NOMO-1 (cell line): Measurements from ENCODE around the gene LPCAT3.
"Not testable (repeated sequence)": the region's sequence is repeated elsewhere in the genome, so short reads cannot be mapped to it uniquely, and the experiment has no call there.

Source experiments
- DNase-seq, 2 experiments: peaks; one replicate each; lab custom pipeline; 2025; ENCODE audit not compliant: unreplicated experiment in 2 of 2; lab: John Stamatoyannopoulos, UW

The LPCAT3 gene, protein sequence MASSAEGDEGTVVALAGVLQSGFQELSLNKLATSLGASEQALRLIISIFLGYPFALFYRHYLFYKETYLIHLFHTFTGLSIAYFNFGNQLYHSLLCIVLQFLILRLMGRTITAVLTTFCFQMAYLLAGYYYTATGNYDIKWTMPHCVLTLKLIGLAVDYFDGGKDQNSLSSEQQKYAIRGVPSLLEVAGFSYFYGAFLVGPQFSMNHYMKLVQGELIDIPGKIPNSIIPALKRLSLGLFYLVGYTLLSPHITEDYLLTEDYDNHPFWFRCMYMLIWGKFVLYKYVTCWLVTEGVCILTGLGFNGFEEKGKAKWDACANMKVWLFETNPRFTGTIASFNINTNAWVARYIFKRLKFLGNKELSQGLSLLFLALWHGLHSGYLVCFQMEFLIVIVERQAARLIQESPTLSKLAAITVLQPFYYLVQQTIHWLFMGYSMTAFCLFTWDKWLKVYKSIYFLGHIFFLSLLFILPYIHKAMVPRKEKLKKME

DNA sequence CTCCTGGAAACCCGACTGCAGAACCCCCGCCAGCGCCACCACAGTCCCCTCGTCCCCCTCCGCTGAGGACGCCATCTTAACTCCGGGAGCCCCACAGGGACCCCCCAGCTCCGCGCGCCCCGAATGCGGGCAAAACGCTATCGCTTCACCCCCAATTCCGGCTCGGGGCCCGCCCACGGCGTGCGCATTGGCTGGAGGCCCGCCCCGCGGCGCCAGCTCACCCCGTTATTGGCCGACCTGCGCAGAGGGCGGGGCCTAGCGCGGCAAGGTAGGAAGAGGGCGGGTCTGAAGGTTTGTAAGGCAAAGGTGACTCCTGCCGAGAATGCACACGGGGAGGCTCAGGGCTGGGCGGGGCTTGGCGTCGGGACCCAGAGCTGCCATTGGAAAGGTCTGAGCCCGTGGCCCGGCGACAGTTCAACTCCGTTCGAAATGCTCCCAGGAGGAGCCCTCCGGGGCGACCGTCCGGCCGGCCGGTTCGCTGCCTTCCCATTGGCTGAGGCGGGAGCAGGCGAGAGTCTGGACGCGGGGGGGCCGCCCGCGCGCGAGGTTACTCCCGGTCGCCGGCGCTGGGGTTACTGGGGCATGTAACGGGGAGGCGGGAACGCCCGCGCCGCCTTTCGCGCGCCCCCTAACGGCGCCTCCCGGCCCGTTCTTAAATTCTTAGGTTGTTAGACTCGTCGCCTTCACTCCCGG lies at the start of gene LPCAT3:
Gene LPCAT3, minus strand, starts transcription at position 127 of the 693 bp plus-strand sequence. Its CDS starts 52 bp downstream, at position 75.
- DNase-seq, result peak; percentile 93 to 97

DNA sequence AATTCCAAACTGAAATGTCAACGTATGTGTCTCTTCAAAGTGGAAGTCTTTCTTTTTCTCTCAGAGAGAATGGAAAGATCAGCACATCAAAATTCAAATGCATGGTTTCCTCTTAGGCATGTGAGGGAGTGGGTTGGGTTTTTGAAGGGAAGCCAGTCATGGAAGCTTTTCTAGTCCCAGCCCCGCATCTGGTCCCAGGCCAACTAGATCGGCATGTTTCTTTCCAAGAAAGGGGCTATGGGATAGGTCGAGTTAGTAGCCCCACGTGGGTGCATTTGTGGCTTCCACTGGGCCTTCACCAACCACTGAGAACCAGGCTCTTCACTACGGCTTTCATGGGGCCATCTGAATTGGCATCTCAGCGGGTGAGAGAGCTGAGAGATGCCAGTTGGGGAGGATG lies 48.8 kb upstream of the LPCAT3 start:
- DNase-seq, result no peak

DNA sequence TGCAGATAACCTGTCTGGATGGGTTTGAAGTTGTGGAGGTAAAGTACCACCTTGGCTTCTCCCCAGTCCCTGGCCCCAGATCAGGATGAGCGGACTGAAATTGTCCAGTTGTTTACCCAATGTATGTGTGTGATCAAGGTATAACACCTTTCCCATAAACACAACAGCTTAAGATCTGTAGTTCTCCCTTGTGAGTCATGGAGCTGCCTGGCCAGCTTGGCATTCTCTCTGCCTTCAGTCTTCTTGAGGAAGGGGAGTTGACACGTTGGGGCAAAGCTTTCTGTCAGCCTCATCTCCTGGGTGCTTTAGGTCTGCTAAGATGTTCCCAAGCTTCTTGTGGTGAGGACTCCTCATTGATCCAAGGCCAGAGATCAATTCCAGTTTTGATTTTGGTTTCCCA lies 48.3 kb upstream of the LPCAT3 start:
- DNase-seq, result no peak

DNA sequence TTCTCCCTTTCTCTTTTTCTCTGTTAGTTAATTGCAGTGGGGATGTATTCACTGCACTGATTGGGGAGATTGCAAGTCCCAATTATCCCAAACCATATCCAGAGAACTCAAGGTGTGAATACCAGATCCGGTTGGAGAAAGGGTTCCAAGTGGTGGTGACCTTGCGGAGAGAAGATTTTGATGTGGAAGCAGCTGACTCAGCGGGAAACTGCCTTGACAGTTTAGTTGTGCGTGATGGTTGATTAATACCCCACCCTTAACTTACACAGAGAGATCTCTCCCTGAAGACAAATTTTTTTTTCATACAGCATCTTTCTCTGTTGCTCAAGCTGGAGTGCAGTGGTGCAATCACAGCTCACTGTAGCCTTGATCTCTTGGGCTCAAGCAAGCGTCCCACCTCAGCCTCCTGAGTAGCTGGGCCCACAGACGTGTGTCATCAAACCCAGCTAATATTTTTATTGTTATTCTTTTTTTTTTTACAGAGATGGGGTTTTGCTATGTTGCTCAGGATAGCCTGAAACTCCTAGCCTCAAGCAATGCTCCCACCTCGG lies 46.9 kb upstream of the LPCAT3 start:
- DNase-seq, result no peak

DNA sequence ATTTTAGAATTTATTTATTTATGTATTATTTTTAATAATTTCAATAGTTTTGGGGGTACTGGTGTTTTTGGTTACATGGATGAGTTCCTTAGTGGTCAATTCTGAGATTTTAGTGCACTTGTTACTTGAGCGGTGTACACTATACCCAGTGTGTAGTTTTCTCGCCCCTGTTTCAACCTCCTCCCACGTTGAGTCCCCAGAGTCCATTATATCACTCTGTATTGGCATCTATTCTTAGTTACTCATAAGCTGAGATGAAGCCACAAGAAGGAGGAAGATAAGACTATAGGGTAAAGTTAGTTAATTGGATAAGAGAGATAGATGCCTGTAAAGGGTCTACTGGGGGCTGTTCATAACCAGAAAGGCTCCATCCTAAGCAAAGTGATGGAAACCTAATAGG lies 46.2 kb upstream of the LPCAT3 start:
- DNase-seq, result no peak

DNA sequence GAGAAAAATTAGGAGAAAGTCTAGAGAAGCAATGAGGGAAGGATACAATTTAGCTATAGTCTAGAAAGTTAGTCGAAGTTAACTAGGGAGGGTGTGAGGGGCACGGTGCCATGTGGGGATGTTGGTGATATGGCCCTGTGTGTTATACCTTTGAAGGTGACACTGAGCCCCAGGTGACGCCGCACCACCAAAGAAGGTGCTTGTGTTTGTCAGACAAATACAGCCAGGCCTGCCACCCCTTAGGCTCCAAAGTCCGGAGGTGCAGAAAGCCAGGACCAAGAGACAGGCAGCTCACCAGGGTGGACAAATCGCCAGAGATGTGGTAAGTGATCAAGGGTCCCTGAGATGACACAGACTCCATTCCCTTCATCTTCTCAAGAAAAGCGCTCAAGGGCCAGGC lies 43.3 kb upstream of the LPCAT3 start:
- DNase-seq, result no peak

DNA sequence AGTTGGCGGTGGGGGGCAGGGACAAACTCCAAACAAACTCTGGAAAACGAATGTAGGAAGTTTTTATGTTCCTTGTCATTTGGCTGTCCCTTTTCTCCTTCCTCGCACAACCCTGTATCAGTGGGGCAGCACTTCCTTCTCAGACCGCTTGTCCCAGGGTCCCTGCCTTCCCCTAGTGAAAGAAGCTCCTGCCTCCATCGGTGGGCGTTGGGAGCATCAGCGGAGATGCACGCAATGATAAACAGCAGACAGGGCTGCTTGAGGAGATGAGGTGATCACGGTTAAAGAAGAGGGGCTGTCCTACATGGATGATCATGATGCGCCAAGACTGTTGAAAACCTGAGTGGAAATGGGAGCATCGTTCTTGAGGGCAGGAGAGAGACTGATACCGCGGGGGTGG lies 42.9 kb upstream of the LPCAT3 start:
- no peak for DNase-seq

DNA sequence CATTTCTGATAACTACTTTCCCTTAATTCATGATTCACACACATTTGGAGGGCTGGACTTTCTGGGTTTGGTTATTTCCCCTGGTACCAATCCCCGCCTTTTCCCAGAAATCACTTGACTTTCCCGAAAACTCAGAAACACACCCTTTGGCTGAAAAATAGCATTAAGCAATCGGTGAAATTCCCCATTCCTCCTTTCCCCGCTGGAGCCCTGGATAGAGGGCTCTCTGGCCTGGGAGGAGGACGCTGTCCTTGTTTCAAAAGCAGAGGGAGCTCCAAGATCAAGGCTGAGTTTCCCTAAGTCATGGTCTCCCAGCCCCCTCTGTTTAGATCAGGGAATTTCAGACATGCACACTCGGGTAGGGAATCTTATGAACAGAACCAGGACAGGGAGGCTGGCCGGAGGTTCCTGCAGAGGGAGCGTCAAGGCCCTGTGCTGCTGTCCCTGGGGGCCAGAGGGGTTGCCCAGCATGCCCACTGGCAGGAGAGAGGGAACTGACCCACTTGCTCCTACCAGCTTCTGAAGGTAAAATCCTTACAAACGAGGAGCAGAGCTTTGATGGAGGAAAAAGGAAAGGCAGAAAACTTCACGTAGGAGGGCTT lies 42.2 kb upstream of the LPCAT3 start, which contains the start of gene C1S:
Gene C1S, plus strand, starts transcription at position 366 of the 602 bp plus-strand sequence. CDS start 1,195 bp downstream, outside the sequence.
- no peak for DNase-seq

DNA sequence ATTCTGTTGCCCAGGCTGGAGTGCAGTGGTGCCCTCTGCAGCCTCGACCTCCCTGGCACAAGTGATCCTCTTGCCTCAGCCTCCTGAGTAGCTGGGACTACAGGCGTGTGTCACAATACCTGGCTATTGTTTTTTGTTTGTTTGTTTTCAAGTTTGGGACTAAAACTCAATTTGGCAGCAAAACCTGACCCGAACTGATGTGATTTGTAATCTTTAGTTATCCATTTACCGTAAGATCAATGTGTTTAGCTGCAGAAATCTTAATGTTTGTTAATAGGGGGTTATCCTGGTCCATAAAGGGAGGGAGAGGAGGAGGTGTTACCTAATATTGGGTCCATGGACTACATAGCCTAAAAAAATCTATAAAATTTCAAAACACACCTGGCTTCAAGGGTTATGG lies 41.5 kb upstream of the LPCAT3 start:
- DNase-seq, result no peak

DNA sequence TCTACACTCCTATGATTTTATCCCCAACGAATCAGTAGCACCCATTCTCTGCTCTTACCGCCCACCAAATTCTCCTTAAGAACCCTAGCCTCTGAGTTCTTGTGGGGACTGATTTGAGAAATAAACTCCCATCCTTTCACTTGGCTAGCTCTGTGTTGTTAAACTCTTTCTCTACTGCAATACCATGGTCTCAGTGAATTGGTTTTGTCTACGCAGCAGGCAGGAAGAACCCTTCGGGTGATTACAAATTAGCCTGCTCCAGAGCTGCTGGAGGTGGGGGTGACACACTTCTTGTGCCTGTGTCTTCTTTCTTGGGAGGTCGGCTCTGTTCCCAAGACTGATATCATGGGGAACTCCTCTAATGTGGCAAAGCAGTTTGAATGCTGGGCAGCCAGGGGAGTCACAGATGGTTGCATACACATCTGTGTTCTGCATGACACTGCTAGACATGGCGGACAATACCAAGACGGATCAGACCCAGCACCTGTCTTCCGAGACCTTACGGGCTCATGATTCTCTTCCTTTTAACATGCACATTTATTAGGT lies 40.6 kb upstream of the LPCAT3 start:
- DNase-seq, result no peak

DNA sequence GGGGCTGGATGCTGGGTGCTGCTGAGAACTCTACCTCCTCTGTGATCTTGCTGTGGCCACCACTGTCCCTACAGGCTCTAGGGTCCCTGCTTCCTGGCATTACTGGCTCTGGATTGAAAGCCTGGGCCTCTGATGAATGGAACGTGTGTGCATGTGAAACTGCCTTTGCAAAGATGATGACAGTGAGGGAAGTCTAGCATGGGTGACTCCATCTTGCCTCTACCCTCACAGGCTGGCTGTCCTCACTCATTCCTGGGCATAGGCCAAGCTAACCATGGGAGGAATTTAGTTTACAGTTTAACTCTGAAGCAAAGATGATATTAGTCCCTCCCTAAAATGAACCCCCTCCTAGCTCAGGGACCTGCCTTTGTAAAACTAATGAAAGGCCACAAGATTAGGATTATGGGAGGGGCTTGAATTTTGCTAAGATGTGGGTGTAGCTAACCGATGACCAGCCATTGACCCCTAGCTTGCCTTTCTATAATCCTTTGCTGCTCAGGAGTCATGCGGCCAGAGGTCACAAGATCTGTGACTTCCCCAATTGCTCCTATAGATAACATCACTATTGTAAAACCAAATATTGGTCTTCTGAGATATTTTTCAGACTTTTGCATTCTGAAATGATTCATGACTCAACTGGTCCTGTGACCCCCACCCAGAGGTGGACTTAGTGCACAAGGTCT lies 40.0 kb upstream of the LPCAT3 start:
- DNase-seq, result no peak

DNA sequence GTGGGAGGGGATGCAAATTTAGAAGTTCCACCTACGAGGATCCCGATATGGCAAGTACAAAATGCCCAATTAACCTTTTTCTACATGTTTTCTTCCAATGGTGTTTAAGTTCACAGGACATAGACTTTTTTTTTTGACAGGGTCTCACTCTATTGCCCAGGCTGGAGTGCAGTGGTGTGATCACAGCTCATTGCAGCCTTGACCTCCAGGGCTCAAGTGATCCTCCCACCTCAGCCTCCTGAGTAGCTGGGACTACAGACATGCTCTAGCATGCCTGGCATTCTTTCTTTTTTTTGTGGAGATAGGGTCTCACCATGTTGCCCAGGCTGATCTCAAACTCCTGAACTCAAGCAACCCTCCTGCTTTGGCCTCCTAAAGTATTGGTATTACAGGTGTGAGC lies 37.5 kb upstream of the LPCAT3 start:
- not testable (repeated sequence) for DNase-seq

DNA sequence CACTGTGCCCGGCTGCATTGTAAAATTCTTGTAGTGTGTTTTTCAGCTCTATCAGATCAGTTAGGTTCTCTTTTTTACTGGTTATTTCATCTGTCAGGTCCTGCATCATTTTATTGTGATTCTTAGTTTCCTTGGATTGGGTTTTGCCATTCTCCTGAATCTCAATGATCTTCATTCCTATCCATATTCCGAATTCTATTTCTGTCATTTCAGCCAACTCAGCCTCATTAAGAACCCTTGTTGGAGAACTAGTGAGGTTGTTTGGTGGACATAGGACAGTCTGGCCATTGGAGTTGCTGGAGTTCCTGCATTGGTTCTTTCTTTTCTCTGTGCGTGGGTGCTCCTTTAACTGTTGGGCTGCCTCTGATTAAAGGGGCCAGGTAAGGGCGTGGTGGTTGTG lies 36.6 kb upstream of the LPCAT3 start:
- DNase-seq, result no peak

DNA sequence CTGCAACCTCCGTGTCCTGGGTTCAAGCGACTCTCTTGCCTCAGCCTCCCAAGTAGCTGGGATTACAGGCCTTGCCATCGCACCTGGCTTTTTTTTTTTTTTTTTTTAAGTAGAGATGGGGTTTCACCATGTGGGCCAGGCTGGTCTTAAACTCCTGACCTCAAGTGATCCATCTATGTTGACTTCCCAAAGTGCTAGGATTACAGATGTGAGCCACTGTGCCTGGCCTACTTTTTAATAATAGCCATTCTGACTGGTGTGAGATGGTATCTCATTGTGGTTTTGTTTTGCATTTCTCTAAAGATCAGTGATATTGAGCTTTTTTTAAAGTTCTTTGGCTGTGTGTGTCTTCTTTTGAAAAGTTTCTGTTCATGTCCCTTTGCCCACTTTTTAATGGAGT lies 31.7 kb upstream of the LPCAT3 start:
- DNase-seq, result not testable (repeated sequence)

DNA sequence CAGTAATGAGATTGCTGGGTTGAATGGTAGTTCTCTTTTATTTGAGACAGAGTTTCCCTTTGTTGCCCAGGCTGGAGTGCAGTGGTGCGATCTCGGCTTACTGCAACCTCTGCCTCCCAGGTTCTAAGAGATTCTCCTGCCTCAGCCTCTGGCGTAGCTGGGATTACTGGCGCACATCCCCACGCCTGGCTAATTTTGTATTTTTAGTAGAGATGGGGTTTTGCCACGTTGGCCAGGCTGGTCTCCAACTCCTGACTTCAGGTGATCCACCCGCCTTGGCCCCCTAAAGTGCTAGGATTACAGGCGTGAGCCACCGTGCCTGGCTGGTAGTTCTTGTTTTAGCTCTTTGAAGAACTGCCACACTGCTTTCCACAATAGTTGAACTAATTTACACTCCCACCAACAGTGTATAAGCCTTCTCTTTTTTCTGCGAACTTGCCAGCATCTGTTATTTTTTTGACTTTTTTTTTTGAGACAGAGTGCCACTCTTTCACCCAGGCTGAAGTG lies 31.2 kb upstream of the LPCAT3 start:
- not testable (repeated sequence) for DNase-seq

DNA sequence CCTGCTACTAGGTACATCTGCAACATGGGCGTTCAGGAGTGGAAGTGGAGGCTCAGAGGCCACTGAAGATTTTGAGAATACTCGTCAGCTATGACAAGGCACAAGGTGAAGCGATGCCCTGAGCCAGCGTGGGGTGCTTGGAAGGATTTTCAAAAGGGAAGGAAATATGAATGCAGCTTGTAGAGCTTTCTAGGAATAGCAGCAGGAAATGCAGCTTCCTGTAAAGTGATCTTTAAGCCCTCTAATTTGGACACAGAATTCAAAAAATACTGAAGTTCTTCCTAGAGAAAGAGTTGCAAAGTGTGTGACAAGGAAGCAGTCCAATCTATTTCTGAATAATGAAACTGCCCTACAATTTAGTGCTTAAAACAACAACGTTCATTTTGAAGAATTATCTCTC lies 29.0 kb upstream of the LPCAT3 start:
- peak in 1 of 2 experiments; percentile 11 for DNase-seq

DNA sequence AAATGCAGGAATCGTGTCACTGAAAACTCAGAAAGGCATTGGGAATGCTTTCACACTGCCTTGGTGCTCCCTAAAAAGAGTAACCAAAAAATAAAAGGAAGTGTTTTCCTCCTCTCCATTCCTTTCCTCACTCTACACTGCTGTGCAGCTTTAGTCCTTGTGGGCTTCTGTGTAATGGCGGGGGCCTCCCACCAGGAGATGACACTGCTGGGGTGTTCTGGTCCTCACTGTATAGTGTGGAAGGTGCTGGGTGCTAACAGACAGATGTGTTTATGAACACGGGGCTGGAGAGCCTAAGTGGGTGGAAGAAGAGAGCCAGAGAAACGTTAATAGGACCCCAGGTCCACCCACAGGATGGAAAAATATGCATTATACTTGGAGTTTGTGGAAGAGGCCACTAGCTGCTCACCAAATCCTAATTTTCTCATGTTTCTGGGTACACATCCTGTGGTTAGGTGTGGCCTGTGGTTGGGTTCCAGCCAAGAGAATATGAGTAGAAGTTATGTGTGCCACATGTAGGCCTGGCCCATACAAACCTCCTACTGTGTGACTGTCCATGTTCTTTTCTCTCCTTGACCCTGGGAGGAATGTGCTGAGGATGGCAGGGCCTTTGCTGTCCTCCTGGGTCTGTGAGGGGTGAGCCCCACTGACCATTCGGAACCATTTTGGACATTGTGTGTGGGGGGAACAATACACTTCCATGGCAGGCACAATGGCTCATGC lies 28.3 kb upstream of the LPCAT3 start:
- DNase-seq, result no peak

DNA sequence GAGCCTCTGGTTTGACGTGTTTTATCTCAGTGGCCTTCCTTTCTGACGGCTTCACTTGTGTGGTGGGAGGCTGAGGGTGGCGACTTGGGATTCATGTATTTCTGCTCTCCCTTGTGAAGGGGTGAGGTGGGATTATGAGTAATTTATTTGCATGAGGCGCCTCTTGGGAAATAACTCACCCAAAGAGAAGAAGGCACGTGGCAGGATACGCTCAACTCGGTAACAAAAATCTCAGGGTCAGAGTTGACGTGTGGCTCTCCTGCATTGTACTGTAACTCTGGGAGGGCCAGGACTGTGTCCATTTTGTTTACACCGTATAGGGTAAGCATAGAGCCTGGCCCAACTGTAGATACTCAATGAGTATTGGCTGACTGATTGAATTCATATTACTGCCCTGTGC lies 27.6 kb upstream of the LPCAT3 start:
- DNase-seq, result no peak

DNA sequence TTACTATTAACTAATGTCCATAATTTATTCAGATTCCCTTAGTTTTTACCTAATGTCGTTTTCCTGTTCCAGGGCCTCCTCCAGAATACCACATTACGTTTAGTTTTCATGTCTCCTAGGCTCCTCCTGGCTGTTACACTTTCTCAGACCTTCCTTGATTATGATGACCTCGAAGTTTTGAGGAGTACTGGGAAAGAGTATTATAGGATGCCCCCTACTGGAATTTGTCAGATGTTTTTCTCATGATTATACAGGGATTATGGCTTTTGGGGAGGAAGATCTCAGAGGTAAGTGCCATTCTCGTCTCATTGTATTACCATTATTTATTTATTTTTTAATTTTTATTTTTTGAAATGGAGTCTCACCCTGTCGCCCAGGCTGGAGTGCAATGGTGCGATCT lies 24.6 kb upstream of the LPCAT3 start:
- DNase-seq, result peak; percentile 37 to 56
